GM18502 (cell line): ENCODE measurements around the gene CTIF.

Source experiments
- ATAC-seq: cut with Tn5 transposase; IDR thresholded peaks from one replicate; pipeline ENCODE4 v1.9.1; 2021; ENCODE audit warnings: mild to moderate bottlenecking; ENCODE audit not compliant: unreplicated experiment, poor library complexity

CTIF gene

DNA sequence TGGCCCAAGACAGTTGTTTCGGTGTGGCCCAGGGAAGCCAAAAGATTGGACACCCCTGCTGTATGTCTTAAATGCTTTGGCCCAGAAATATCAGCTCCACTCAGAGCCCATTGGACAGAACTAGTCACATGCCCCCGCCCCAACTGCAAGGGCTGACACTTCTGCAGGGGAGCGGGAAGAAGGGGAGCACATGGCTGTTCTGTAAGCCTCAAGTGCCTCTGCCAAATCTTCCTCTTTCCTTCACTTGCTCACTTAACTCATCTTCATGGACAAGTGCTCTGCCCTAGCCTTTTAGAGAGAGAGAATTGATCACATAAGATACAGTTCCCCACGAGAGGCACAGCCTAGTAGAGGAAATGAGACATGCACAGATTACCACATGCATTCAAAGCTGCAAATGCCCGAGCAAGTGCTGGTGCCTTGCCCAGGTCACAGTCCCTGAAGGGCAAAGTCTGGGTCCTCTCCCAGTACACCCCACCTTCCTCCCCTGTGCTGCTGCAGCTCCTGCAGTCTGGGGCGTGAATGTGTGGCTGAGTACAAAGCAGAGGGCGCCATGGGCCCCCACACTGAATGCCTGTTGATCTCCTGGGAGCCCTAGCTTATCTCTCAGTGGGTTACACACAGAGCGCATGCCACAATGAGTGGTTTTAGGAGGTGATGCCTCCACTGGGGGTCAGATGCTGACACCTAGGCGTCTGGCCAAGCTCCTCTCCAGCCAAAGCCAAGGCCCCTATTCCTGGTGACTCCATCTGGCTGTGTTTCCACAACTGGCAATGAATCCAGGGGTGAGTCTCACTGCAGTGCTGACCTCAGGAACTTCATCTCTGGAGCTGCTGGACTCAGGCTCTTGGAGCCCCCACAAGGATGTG is 135.3 kb downstream of the CTIF start:
- no peak for ATAC-seq

DNA sequence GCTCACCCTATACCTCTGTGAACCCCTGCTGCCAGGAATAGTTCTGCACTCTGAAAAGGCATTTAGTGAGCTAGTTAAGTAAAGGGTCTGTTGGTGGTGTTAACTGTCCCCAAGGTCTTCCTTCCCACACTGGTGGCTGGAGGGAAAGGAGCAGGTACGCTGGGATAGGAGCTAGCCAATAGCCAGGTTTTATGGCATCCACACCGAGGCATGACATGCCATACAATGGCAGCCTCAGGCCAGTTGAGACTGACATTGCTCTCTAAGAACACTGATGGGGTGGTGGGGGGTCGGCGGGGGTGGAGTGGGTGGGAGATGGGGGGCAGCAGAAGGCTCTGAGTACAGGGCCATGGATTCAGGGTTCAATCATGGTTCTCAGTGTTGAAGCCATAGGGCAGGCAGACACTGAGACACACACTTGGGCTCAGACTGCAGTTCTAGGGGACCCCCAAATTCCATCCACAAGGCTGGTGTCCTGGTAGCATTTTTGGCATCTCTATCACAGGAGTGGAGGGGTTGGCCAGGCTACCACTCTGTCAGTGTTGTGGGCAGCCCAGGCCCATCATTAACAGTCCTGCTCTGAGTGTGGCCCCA is 136.0 kb downstream of the CTIF start:
- ATAC-seq, result peak; percentile 15

DNA sequence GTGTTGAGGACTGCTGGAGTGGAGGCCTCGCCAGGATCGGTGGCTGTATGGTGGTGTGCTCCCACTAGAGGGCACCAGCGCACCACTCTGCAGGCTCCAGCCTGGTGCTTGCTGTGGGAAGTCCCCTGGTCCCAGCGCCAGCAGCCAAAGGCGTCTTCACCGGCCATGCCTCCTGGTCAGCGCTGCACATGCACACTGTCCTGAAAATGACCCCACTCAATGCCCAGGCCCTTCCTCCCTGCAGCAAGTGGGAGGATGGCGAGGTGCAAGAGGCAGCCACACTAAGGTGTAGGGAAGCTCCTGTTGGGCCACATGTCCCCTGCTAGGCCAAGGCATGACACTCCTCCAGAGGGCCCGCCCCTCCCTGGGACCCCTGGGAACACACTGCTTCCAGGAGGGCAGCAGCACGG is 136.5 kb downstream of the CTIF start:
- peak; percentile 82 for ATAC-seq

DNA sequence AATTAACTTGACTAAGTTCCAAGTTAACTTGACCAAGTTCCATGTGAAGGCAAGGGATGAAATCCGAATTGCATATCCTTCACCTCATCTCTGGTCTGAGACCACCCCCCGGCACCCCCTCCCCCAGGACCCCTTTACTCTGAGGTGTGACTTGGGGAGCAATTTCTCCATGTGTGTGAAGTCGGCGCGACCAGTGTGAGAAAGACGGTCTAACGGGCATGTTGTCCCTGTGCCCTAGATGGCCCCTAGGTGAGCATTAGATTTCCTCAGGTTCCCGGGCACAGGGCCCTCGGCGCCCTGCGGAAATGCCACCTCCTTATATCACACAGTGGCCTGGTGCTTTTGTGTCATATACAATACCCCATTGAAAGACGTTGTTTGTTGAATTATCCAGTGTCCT is 137.1 kb downstream of the CTIF start:
- ATAC-seq, result no peak

DNA sequence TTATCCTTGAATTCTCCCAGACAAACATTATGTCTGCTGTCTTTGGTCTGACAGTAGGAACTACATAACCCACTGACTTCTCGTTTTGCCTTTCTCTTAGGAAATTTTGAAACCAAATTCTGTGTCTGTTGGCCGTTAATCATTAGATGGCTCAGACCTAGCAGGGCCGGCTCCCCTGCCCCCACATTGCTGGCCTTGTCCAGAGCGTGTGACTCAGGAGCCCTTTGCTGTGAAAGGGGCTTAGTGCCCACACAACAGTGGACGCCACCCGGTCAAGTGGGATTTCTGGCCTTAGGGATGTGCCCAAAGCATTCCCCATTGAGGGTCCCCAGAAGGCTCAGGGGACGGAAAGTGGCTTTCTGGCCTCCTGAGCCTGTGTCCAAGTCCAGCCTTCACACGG is 137.5 kb downstream of the CTIF start:
- ATAC-seq, result no peak

DNA sequence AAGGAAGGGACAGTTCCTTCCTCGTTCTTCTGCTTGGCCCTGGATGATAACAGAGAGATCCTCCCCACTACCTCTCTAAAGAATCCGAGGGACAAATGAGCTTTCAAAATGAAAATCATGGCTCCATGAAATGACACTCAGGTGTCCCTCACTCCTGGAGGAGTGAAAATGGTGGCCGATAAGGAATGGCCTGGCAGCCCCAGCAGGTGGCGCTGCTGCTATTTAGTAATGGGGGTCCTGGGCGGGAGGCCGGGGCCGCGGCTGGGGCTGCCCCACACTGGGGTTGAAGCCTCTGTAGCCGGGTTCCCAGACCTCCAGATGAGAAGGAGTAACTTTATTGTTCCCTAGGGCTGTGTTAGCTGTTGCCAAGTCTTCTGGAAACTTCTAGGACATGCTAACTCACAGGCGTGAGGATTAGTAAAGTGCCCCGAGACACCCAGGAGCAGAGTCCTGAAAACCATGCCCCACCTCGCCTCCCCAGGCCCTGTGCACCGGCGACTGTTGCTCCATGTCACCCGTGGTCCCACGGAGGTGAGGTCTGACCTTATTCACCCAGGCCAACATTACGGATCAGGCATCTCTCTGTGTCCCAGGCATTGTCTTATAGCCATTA is 138.0 kb downstream of the CTIF start:
- no peak for ATAC-seq

DNA sequence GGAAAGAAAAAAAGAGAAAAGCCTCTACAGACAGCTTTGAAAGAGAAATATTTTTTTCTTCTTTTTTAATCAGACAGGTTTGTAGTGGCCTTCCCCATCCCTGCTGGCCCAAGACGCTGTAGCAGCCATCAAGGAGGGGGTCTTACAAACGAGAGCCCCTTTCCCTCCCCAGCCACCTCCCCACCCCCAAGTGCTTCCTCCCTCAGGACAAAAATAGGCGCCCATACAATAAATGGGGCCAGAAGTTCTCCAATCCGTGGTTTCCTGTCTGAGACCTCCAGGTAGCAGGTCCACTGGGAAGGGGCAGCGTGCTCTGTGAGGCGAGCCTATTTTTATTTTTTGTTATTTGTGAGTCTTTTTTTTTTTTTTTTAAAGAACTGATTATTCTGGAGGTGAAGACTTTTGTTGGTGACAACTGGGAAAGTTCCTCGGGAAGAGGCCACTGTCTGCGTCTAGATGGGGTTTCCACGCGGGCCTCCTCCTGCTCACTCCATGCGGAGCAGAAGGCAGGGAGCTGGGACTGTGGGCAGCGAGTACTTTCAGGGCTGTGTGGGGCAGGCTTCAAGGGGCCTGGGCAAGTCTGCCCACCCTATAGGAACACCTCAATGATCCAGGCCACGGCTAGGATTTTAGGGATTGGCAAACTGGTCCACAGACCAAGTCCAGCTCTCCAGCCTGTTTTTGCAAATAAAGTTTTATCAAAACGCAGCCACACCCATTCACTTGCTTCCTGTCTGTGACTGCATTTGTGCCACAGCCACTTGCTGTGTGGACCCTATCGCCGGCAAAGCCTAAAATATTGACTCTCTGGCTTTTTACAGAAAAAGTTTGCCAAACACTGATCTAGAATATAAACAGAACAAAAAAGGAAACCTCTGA is 139.6 kb downstream of the CTIF start:
- no peak for ATAC-seq

DNA sequence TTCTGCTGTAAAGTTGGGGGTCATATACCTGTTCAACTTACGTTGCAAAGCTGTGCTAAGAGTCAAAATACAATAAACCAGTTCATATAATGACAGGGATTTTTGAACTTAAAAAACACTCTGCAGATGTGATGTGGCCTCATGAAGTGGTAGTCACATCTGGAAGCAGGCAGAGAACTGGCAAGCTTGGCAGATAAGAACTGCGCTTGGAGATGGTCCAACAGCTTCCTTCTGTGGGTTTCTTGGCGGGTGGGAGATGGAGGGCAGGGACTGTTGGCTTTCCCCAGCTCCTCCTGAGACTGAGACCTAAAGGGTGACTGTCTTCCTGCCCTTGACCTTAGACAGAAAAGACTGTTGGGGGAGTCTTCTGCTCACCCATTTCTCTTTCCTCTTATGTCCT is 140.4 kb downstream of the CTIF start:
- no peak for ATAC-seq

DNA sequence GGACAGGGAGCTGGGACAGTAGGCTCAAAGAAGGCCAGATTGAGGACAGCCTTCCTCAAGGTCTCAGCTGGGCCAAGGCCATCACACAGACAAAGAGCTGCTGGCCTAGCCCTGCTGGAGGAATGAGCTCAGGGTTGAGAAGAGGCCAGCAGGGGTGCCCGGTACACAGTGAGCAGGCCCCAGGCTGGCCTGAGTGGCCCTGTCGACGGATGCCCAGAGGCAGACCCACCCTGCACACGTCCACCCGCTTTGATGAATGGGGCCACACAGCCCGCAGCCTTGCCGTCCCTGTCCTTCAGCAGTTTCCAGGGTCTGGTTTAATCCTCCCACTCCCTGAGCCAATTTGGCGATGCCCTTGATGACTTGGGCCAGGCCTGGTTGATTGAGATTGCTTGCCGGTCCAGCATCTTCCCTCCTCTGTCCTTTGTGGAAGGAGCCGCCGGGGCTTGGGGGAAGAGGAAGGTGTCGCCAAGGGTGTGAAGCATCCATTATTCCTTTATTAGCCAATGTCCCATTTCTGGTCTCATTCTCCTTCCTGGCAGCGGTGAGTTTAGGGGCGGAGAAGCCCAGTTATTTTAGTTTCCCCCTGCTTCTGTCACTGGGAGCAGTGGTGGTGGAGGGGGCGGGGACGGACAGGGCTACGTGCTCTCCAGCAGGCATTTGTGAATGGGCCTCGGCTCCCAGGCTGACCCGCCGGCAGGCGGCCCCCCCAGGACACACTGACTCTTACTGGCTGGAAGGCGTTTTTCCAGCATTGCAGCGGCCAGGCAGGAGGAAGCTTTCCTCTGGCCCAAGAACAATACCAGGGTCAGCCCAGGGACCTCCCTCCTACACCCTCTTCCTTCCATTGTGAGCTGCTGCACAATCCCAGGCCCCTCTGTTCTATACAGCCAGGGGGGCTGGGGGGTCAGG is 141.8 kb downstream of the CTIF start:
- no peak for ATAC-seq

DNA sequence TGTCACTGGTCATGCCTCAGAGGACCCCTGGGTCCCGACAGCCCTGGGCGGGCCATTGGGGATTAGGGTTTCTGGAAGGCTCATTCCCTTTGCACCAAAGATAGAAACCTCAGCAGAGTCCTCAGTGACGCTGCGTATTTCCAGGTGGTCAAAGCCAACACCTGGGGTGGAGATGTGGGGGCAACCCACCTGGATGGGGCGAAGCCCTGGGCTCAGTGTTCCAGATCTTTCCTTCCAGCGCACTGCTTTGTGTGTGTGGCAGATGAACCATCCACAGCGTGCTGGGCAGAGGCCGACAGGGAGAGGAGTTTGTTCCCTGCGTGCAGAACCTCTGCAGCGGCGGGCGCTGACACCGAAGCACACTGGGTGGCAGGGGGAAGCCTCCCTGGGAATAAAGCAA is 143.9 kb downstream of the CTIF start:
- ATAC-seq, result no peak

DNA sequence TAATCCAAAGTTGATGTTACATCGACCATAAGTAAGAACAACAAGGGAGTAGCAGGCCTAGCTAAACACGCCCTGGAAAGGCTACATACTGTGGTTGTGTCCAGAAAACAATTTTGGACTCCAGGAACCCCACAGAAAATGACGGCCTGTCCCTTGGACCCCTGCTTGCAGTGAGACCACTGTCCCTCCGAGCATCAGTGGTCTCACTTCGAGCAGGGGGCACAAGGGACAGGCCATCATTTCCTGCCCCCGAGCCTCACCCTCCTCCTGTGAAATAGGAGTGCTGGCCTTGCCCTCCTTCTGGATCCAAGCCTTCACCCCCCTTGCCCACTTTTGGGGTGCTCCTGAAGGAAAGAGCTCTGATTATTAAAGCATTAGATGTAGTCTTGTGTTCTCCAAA is 144.4 kb downstream of the CTIF start:
- no peak for ATAC-seq

DNA sequence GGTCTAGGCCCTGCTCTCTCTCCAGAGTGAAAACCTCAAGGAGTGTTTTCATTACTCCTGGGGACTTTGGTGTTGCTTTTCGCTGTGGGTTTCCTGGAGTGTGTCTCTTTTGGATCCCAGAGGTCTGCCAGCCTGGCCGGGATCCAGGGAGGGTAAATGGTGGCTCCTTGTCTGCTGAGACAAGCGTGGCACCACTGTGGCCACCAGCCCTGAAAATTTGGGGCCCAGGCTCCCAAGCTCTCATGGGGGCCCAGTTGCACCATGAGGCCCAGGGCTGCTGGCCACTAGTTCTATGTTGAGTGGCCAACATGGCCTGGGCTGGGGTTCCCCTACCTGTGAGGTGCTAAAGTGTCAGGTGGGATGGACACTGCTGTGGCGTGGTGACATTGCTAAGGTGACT is 144.8 kb downstream of the CTIF start:
- ATAC-seq, result no peak

DNA sequence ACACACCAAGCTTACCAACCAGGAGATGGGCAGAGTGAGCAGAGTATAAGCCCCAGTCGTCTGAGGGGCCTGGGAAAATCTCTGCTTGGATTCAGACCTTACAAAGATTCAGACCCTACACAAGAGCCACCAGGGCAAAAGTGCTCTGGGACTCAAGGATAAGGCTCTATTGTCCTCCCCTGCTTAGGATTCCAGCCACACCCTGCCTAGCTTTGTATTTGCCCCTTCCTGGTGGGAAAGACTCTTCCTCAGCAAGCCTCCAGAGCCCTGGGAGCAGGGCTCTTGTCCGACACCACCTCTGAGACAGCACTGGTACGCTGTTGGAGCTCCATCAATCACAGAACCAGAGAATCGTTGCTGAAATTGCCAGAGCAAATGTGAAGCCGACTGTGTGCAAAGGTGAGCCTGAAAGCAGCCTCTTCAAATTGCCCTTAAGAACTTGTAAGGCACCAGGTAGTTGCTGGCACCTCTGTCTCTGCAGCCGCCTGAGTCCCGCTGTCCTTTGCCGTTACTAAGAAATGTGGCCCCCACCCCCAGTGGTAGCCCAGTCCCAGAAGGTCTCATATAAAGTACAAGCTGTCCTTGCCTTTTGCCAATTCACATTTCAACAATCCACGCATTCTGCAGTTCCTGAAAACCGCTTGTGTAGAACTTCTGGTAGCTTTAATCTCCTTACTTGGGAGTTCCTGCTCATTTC is 148.7 kb downstream of the CTIF start:
- no peak for ATAC-seq

DNA sequence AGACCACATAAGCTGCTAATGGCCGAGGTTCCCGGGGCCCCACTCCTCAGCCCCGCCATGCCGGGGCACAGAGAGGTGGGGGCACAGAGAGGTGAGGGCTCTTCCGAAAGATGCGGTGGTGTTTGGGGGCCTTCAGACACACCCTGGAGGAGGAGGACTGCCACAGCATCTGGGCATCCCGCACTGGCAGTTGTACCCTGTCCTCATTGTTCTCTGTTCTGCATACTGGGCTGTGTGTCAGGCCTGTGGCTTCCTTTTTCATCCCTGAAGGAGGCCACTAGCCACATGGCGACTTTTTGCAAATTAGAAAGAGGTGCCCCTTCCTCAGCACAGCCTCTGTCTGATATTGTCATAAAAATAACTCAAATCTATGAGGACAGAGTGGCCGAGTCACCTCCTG is 150.1 kb downstream of the CTIF start:
- ATAC-seq, result no peak

DNA sequence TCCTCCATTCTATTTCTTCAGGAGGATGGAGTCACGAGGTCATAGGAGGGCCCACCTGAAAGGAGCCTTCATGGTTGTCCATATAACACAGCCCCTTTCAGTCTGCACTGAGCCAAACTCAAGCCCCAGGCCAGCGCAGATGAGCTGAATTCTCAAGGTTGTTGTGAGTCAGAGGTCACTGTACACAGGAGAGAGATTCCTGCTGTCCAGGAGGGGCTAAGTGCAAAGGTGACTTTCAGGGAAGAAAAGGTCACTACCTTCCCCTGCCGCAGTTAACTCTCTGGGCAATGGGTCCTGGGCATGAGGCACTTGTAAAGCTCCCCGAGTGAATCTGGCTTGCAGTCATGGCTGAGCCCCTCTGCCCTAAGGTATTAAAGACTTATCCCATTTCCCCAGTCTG is 150.7 kb downstream of the CTIF start:
- ATAC-seq, result no peak

DNA sequence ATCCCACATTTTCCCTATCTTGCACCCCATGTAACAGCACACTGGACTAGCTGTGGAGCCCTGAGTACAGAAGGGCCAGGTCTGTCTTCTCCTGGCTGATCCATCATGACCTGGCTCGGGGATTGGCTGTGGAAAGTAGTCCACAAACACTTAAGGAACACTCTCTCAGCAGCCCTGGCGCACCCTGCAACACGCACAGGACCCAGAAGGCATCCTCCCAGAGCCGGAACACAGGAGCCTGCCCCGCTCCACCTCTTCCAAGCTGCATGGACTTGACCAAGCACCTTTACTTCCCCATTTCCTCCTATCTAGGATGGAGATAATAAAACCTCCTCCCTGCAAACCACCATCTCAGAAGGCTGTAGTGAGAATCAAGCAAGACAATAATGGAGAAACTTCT is 151.7 kb downstream of the CTIF start:
- no peak for ATAC-seq

DNA sequence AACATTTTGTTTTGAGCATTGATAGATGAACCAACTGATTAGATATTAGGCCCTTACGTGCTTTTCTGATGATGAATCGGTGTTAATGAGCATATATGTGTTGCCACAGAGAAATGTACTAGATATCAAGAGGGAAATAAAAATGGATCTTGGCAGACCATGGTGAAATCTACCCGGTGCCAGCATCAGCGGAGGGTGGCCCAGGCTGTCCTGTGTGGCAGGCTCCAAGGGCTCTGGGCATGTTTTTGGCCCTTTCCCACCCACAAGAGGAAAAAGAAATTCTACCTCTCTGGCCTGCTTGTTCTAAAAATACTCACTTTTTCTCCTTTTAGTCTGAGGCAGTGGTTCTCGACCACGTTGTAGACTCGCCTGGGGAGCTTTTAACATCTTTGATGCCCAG is 154.2 kb downstream of the CTIF start:
- ATAC-seq, result no peak

DNA sequence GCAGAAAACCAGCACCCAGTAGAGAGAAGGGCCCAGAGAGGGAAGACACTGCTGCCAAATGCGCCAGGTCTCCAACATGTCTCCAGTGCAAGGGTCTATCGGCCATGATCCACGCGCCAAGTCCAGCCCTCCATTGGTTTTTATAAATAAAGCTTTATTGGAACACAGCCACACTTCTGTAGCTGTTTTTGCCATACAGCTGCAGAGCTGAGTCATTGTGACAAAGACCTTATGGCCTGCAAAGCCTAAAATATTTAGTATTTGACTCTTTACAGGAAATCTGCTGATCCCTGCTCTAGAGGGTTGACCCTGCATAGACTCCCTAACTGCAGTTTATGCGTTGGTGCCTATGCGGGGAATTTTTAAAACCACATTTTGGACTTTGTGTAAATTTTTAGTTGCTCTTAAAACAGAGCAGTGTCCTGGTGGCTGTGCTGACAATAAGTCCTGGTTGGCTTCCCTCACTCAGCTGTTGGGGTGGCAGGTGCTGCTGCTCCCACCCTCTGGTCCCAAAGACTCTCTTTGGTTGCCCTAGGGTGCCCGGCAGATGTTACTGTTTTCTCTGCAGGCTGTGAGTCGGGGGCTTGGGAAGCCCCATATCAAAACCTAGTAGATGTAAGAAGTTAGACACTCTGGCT is 154.9 kb downstream of the CTIF start:
- ATAC-seq, result no peak

DNA sequence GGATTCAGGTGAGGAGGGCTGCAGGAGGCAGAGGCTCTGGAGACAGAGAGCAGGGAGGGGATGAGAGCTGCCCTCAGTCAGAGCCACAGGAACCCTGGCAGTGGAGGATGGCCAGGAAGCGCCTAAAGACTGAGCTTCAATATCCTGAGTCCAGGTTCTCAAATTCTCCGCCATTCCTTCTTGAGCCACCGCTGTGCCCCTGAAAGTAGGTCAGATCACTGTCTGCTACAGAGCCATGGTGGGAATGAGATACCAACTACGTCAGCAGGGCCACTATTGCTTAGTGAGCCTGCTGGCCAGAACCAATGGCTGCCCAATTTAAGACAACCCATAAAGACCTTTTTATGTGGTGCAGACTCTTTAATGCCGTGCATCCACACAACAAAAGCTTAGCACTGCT is 155.5 kb downstream of the CTIF start:
- ATAC-seq, result no peak
